Jurkat, Clone E6-1 (cell line): ENCODE results near the gene NBPF9. TPM values are rescaled to one million over a fixed set of nuclear protein-coding genes. Genes with fewer than 3 reads are reported as not detected.
"Not testable (repeated sequence)": the region's sequence is repeated elsewhere in the genome, so short reads cannot be mapped to it uniquely, and the experiment has no call there.

Experiments used
- DNase-seq: peaks from one replicate; pipeline ENCODE4 v3.0.0-alpha.2; 2011; ENCODE audit warnings: low read depth, low spot score
- H3K4me3 ChIP-seq: 2 replicates; pipeline ENCODE4 v1.5.1; 2011; ENCODE audit warnings: mild to moderate bottlenecking, low read length, control low read depth, moderate library complexity
- polyA plus RNA-seq: library from polyadenylated mRNA; unstranded; fragments of >200 nt; gene quantifications from one replicate; pipeline ENCODE4 v1.2.1, GENCODE V29; 2012; ENCODE audit warnings: missing spikeins; ENCODE audit not compliant: insufficient read length, insufficient read depth

The NBPF9 gene
- 19.0 TPM for polyA plus RNA-seq

GRCh38 chr1:149103109-149104081 lies at the start of gene NBPF9:
NBPF9 (minus strand) TSS chr1:149103551; CDS start chr1:149082139, 21,412 bp downstream.
- not testable (repeated sequence) for DNase-seq
- H3K4me3 ChIP-seq = peak within 1 kb of the TSS; percentile 30

- H3K4me3 ChIP-seq, DNase-seq: not testable (repeated sequence)
These were observed 46.6 kb upstream of the NBPF9 start for GRCh38 chr1:149149909-149150308.

- not testable (repeated sequence) for H3K4me3 ChIP-seq, DNase-seq
These were observed 34.2 kb upstream of the NBPF9 start for GRCh38 chr1:149137585-149137984.

GRCh38 chr1:149130938-149131337 lies 27.6 kb upstream of the NBPF9 start:
- H3K4me3 ChIP-seq, DNase-seq: not testable (repeated sequence)

- not testable (repeated sequence) for H3K4me3 ChIP-seq, DNase-seq
These were observed 25.9 kb upstream of the NBPF9 start for GRCh38 chr1:149129245-149129644.

- DNase-seq, H3K4me3 ChIP-seq: not testable (repeated sequence)
These were observed 23.3 kb upstream of the NBPF9 start for GRCh38 chr1:149126555-149127145.

- DNase-seq, H3K4me3 ChIP-seq: not testable (repeated sequence)
These were observed 20.9 kb upstream of the NBPF9 start for GRCh38 chr1:149123948-149124926.

GRCh38 chr1:149112828-149113227 lies 9.5 kb upstream of the NBPF9 start:
- not testable (repeated sequence) for DNase-seq, H3K4me3 ChIP-seq

GRCh38 chr1:149110343-149110742 lies 7.0 kb upstream of the NBPF9 start:
- H3K4me3 ChIP-seq, DNase-seq: not testable (repeated sequence)

- not testable (repeated sequence) for DNase-seq
- 0 out of 2 replicates have a peak overlapping the region, but pooled peaks have one; percentile 22 for H3K4me3 ChIP-seq
These were observed 777 bp downstream of the NBPF9 start for GRCh38 chr1:149102574-149102973.

GRCh38 chr1:149098276-149098675 lies 5.1 kb downstream of the NBPF9 start:
- not testable (repeated sequence) for H3K4me3 ChIP-seq

GRCh38 chr1:149093155-149093554 lies 10.2 kb downstream of the NBPF9 start:
- DNase-seq, H3K4me3 ChIP-seq: not testable (repeated sequence)

More at GRCh38 chr1:149098276-149098675, 5.1 kb downstream of the NBPF9 start:
- not testable (repeated sequence) for DNase-seq

- not testable (repeated sequence) for DNase-seq, H3K4me3 ChIP-seq
These were observed 27.7 kb downstream of the NBPF9 start for GRCh38 chr1:149075505-149076127.

- DNase-seq, H3K4me3 ChIP-seq: not testable (repeated sequence)
These were observed 38.7 kb downstream of the NBPF9 start for GRCh38 chr1:149064611-149065010.

GRCh38 chr1:149043056-149043455 lies 60.3 kb downstream of the NBPF9 start:
- not testable (repeated sequence) for H3K4me3 ChIP-seq, DNase-seq

- not testable (repeated sequence) for DNase-seq, H3K4me3 ChIP-seq
These were observed 69.4 kb downstream of the NBPF9 start for GRCh38 chr1:149033916-149034315.

- H3K4me3 ChIP-seq, DNase-seq: not testable (repeated sequence)
These were observed 79.0 kb downstream of the NBPF9 start for GRCh38 chr1:149024327-149024726.

- not testable (repeated sequence) for DNase-seq, H3K4me3 ChIP-seq
These were observed 84.8 kb downstream of the NBPF9 start for GRCh38 chr1:149018577-149018976.
